DLD1 (cell line): Measurements from ENCODE around the gene ANGPTL5.
"Not testable (repeated sequence)": the region's sequence is repeated elsewhere in the genome, so short reads cannot be mapped to it uniquely, and the experiment has no call there.

Experiments used
- in situ Hi-C: cut with HindIII; loops from 2 replicates; pipeline ENCODE4 v1.10.0; 2017; ENCODE audit warnings: low sequenced_read_pairs

ANGPTL5 gene

GRCh38 chr11:101889767-101890166, 26.6 kb downstream of the ANGPTL5 start:
- in situ Hi-C loops, result no loop called here

GRCh38 chr11:101885631-101886030, 30.7 kb downstream of the ANGPTL5 start:
- in situ Hi-C loops, result no loop called here

- in situ Hi-C loops, result no loop called here
Observed at GRCh38 chr11:101881586-101881985, 34.7 kb downstream of the ANGPTL5 start.

GRCh38 chr11:101880222-101880621, 36.1 kb downstream of the ANGPTL5 start:
- in situ Hi-C loops, result no loop called here

- in situ Hi-C loops, result no loop called here
Observed at GRCh38 chr11:101872171-101872882, 44.0 kb downstream of the ANGPTL5 start.

- in situ Hi-C loops, result no loop called here
Observed at GRCh38 chr11:101870510-101870909, 45.8 kb downstream of the ANGPTL5 start.

GRCh38 chr11:101867951-101868350, 48.4 kb downstream of the ANGPTL5 start:
- in situ Hi-C loops, result no loop called here

GRCh38 chr11:101866619-101867491, 49.5 kb downstream of the ANGPTL5 start:
- in situ Hi-C loops, result no loop called here

GRCh38 chr11:101864098-101864497, 52.2 kb downstream of the ANGPTL5 start:
- in situ Hi-C loops, result no loop called here

- in situ Hi-C loops, result no loop called here
Observed at GRCh38 chr11:101863361-101863760, 53.0 kb downstream of the ANGPTL5 start.

- in situ Hi-C loops, result no loop called here
Observed at GRCh38 chr11:101862391-101863233, 53.7 kb downstream of the ANGPTL5 start.

- in situ Hi-C loops, result no loop called here
Observed at GRCh38 chr11:101860696-101861427, 55.5 kb downstream of the ANGPTL5 start.

GRCh38 chr11:101852260-101852659, 64.1 kb downstream of the ANGPTL5 start:
- in situ Hi-C loops, result not testable (repeated sequence)

- in situ Hi-C loops, result no loop called here
Observed at GRCh38 chr11:101848262-101848661, 68.1 kb downstream of the ANGPTL5 start.

- in situ Hi-C loops, result no loop called here
Observed at GRCh38 chr11:101844608-101845007, 71.7 kb downstream of the ANGPTL5 start.

- in situ Hi-C loops, result no loop called here
Observed at GRCh38 chr11:101840704-101841103, 75.6 kb downstream of the ANGPTL5 start.
